Type B pancreatic cell (in vitro differentiated cells): ENCODE data around the gene VSTM2L. TPM values are rescaled to one million over a fixed set of nuclear protein-coding genes. Genes with fewer than 3 reads are reported as not detected.
"Not testable (repeated sequence)": the region's sequence is repeated elsewhere in the genome, so short reads cannot be mapped to it uniquely, and the experiment has no call there.

Source experiments
- DNase-seq: peaks from one replicate; pipeline ENCODE4 v3.0.0; 2021; ENCODE audit warnings: mixed read lengths; ENCODE audit not compliant: unreplicated experiment; ENCODE audit errors: extremely low spot score
- H3K27ac Mint-ChIP-seq: 2 replicates; pipeline ENCODE4 v1.8.0; 2021; ENCODE audit warnings: mild to moderate bottlenecking, mixed read lengths
- H3K27me3 Mint-ChIP-seq: 2 replicates; pipeline ENCODE4 v1.8.0; 2021; ENCODE audit warnings: mixed read lengths
- H3K36me3 Mint-ChIP-seq: 2 replicates; pipeline ENCODE4 v1.8.0; 2021; ENCODE audit warnings: mixed read lengths
- H3K4me1 Mint-ChIP-seq: one replicate; pipeline ENCODE4 v1.8.0; 2021; ENCODE audit warnings: mixed read lengths; ENCODE audit not compliant: unreplicated experiment
- H3K4me3 Mint-ChIP-seq: 2 replicates; pipeline ENCODE4 v1.8.0; 2021; ENCODE audit warnings: mild to moderate bottlenecking, mixed read lengths
- H3K9me3 Mint-ChIP-seq: 2 replicates; pipeline ENCODE4 v1.8.0; 2021; ENCODE audit warnings: mixed read lengths
- CTCF ChIP-seq: fragments of 200-600 bp; sonication (generic); conservative IDR thresholded peaks from 2 replicates; pipeline ENCODE4 v1.5.0; 2021; ENCODE audit warnings: antibody characterized with exemption, mild to moderate bottlenecking
- long read RNA-seq: library from polyadenylated mRNA; unstranded; transcript quantifications from one replicate; pipeline ENCODE4 v2.0.0, GENCODE V29; 2020
- total RNA-seq: library from RNA; stranded (reverse); gene quantifications from 2 replicates; pipeline ENCODE4 v1.2.1, GENCODE V29; 2021; ENCODE audit warnings: low replicate concordance

VSTM2L gene
- 11.4 and 11.6 TPM in 2 replicates for total RNA-seq
- long read RNA-seq = 0 reads

GRCh38 chr20:37902504-37903313 is at the start of gene VSTM2L:
TSS of gene VSTM2L (plus strand) at chr20:37903127. CDS start at chr20:37903351, 224 bp downstream.
- no peak for TF ChIP-seq CTCF
- Mint-ChIP-seq H3K4me3 (peak within 1 kb of the TSS; percentile 93), H3K36me3 (no peaks in the 10 kb centered on the region), H3K27ac (peak within 1 kb of the TSS; percentile 77), H3K27me3 (peaks cover 60% of the 10 kb centered on the region), H3K4me1 (peaks cover 29% of the 10 kb centered on the region), H3K9me3 (no peaks in the 10 kb centered on the region)
- no peak for DNase-seq

GRCh38 chr20:37853823-37854375 is 49.0 kb upstream of the VSTM2L start:
- H3K4me3 Mint-ChIP-seq = no peak overlapping the region
- no peak for DNase-seq
- H3K9me3 Mint-ChIP-seq = peaks cover 4% of the 10 kb centered on the region
- peaks cover 23% of the 10 kb centered on the region for H3K4me1 Mint-ChIP-seq
- H3K27me3 Mint-ChIP-seq = no peaks in the 10 kb centered on the region
- peaks cover 36% of the 10 kb centered on the region for H3K36me3 Mint-ChIP-seq
- no peak for TF ChIP-seq CTCF
- H3K27ac Mint-ChIP-seq = no peak overlapping the region

- DNase-seq, H3K27ac Mint-ChIP-seq, H3K9me3 Mint-ChIP-seq, H3K27me3 Mint-ChIP-seq, H3K4me3 Mint-ChIP-seq: not testable (repeated sequence)
- Mint-ChIP-seq H3K4me1 (peaks cover 17% of the 10 kb centered on the region), H3K36me3 (peaks cover 50% of the 10 kb centered on the region)
These were observed 46.9 kb upstream of the VSTM2L start for GRCh38 chr20:37856034-37856433.

GRCh38 chr20:37856932-37857660 is 45.8 kb upstream of the VSTM2L start:
- Mint-ChIP-seq H3K36me3 (peaks cover 55% of the 10 kb centered on the region), H3K27me3 (no peaks in the 10 kb centered on the region), H3K4me1 (peaks cover 11% of the 10 kb centered on the region), H3K27ac (no peak overlapping the region), H3K9me3 (peaks cover 4% of the 10 kb centered on the region), H3K4me3 (no peak overlapping the region)
- no peak for DNase-seq
- no peak for TF ChIP-seq CTCF

GRCh38 chr20:37859406-37860171 is 43.3 kb upstream of the VSTM2L start:
- Mint-ChIP-seq H3K4me1 (peaks cover 23% of the 10 kb centered on the region), H3K9me3 (peaks cover 4% of the 10 kb centered on the region), H3K27me3 (no peaks in the 10 kb centered on the region), H3K27ac (no peak overlapping the region), H3K36me3 (peaks cover 59% of the 10 kb centered on the region), H3K4me3 (no peak overlapping the region)
- no peak for TF ChIP-seq CTCF
- no peak for DNase-seq
